ENCODE measurements around the gene PTPRD.
"Not testable (repeated sequence)": the region's sequence is repeated elsewhere in the genome, so short reads cannot be mapped to it uniquely, and the experiment has no call there.

PTPRD gene

DNA sequence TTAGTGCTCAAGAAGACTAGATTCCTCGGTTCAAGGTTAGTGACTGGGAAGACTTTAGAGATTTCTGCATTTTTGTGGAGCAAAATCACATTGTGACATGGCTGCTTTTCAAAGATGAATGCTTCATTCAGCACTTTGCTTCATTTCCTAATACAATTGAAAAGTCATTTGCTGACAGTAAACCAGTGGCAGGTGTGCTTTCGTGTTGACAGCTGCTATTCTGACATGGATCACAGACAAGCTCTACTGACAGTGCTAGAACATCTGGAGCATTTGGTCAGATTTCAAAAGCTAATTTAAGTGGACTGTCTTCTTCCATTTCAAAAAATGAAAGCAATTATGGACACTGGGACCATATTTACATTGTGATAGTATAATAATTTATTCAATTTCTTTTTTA is 1060.1 kb downstream of the PTPRD start:
- no peak for DNase-seq (ENCODE audit: extremely low read depth in 1 of 2, low read depth in 1 of 2)

GRCh38 chr9:9538766-9539165 is 1074.0 kb downstream of the PTPRD start:
- no peak for DNase-seq (ENCODE audit: extremely low read depth in 1 of 2, low read depth in 1 of 2)

- no peak for DNase-seq (ENCODE audit: extremely low read depth in 1 of 2, low read depth in 1 of 2)
These were observed 1074.4 kb downstream of the PTPRD start for GRCh38 chr9:9538356-9538755.

DNA sequence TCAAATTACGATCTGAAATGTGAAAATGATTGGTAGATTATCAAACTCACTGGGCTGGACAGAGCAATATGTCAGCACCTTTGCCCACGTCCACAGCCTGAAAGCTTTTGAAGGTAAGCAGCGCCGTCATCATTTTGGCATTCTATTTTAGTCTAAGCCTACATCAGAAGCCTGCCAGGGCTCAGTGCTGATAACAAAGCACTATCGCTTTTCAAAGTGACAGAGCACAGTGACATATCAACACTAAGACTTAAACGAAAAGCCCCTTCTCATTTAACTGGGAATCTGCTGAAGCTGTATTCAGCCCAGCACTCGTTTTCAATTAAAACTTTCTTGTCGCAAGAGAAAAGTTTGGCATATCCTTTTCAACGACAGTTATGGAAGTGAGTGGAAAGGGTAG is 1076.3 kb downstream of the PTPRD start:
- no peak for DNase-seq (ENCODE audit: extremely low read depth in 1 of 2, low read depth in 1 of 2)

DNA sequence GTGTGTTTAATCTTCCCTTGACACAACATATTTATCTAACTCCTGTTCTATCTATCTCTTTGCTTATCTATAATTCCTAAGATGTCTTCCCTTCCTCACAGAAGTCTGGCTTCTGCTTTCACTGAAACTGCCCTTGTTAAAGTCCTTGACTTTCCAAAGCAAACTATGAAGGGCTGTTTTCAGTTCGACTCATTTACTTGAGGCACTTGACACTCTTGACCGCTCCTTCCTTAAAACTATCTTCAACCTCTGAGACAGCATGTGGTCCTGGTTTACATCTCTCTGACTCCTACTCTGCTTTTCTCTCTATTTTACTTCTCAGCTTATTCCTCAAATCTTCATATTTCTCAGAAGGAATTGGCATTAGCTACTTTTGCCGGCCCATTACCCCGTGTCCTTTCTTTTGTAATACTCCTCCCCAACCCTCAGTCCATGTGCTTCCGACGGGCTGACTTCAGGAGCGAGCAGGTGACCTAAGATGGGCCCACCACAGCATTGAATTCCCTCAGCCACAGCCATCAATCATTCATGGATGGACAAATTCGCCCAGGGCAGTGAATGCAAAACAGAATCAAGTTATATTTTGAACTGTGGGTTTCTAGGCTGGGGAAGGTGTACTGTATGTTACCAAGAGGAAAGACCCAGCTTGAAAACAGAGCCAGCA is 1089.2 kb downstream of the PTPRD start:
- no peak for DNase-seq (ENCODE audit: extremely low read depth in 1 of 2, low read depth in 1 of 2)

- no peak for DNase-seq (ENCODE audit: extremely low read depth in 1 of 2, low read depth in 1 of 2)
These were observed 1090.4 kb downstream of the PTPRD start for GRCh38 chr9:9522406-9522805.

DNA sequence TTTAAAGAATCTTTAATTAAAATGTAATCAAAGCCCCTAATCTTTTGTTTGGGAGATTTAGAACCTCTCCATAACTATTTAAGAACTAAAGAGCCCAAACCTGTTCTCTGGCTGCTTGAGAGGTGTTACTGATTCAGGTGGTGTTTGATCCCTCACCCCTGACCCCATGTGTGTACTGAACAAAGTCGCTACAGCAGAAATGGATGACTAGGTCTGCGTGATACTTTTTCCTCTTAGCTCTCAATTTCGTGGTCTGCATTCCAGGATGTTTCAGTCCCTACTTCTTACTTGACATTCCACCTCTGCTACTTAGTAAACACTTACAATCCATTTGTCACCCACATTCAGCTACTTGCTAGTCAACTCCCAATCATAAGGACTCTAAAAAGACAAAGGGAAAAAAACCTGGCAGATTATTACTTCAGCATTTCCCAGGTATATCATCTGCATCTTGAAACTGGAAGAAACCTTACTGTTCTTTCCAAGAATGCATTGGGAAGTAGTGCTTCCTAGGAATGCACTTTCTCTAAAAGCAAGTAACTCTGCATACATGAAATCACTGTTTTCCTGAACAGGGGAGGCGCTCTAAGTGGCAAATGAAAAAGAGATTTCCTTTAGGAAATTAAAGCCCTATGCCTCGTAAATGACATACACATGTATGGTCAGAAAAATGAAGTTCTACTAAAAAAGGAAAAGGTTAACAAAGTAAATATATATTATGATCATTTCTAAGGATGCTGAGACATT is 1091.6 kb downstream of the PTPRD start:
- no peak for DNase-seq (ENCODE audit: extremely low read depth in 1 of 2, low read depth in 1 of 2)

GRCh38 chr9:9504869-9505268 is 1107.9 kb downstream of the PTPRD start:
- no peak for DNase-seq (ENCODE audit: extremely low read depth in 1 of 2, low read depth in 1 of 2)

DNA sequence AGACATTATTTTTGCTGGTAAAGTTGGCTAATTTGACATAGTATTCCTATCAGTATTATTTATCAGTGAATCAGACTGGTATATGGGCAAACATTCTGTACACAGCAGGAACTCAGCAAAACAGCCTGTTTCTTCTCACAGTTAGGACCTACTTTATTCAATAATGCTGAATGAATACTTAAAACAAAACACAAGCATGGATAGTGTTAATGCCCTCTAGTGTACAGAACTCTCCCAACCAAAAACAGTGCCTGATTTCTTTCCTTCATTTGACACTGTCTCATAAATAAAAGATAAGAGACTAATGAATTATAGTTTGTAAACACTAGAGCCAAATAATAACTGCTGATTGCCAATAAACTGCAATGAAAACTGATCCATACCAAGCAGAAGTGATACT is 1113.3 kb downstream of the PTPRD start:
- no peak for DNase-seq (ENCODE audit: extremely low read depth in 1 of 2, low read depth in 1 of 2)

DNA sequence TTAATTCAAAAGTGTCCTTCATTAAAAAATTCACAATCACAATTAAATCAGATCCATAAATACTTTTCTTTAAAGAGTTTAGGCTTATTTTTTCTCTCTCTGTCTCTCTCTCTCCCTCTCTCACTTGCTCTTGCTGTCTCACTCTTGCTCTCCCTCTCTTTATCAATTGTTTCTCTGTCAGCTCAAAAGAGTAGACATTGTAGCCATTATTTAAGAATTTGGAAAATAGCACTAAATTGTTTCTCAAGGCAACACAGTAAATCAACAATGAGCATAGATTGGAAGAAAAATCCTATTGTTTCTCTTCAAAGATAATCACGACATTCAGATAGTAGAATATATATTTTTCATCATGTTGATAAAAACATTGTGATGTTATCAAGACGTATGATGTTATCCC is 1114.0 kb downstream of the PTPRD start:
- no peak for DNase-seq (ENCODE audit: extremely low read depth in 1 of 2, low read depth in 1 of 2)

- no peak for DNase-seq (ENCODE audit: extremely low read depth in 1 of 2, low read depth in 1 of 2)
These were observed 1114.7 kb downstream of the PTPRD start for GRCh38 chr9:9498128-9498527.

DNA sequence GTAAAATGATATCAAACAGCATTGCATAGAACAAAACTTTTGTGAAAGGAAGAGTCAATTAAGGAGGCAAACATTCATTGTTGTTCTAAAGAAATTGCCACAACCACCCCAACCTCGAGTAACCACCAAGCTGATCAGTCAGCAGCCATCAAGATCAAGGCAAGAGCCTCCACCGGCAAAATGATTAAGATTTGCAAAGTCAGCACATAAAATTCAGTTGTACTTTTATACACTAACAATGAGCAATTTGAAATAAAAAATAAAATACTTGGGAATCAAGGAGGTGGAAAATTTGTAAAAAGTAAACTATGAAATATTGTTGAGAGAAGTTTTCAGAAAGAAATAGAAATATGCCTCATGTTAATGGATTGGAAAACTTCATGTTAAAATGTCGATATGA is 1118.5 kb downstream of the PTPRD start:
- no peak for DNase-seq (ENCODE audit: extremely low read depth in 1 of 2, low read depth in 1 of 2)

- no peak for DNase-seq (ENCODE audit: extremely low read depth in 1 of 2, low read depth in 1 of 2)
These were observed 1120.3 kb downstream of the PTPRD start for GRCh38 chr9:9492506-9492905.

GRCh38 chr9:9489183-9489582 is 1123.6 kb downstream of the PTPRD start:
- no peak for DNase-seq (ENCODE audit: extremely low read depth in 1 of 2, low read depth in 1 of 2)

GRCh38 chr9:9483175-9483574 is 1129.6 kb downstream of the PTPRD start:
- DNase-seq (ENCODE audit: extremely low read depth in 1 of 2, low read depth in 1 of 2), result no peak

DNA sequence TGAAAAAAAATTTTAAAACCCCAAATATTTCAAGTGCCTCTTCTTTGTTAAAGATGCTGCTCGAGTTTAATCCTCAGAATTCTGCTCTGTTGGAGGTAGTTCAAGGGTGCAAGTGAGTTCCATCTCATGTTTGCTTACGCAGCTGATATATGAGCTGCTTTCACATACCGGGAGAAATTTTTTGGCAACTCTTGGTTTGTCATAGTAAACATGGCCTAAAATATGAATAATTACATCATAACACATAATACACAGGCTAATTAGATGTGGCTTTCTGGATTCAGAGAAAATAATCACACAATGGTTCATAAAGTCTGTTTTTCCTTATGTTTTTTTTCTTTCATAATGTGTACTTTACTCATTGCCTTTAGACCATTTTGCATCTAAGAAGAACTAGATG is 1134.1 kb downstream of the PTPRD start:
- DNase-seq (ENCODE audit: extremely low read depth in 1 of 2, low read depth in 1 of 2), result no peak

- no peak for DNase-seq (ENCODE audit: extremely low read depth in 1 of 2, low read depth in 1 of 2)
These were observed 1143.5 kb downstream of the PTPRD start for GRCh38 chr9:9469271-9469670.

DNA sequence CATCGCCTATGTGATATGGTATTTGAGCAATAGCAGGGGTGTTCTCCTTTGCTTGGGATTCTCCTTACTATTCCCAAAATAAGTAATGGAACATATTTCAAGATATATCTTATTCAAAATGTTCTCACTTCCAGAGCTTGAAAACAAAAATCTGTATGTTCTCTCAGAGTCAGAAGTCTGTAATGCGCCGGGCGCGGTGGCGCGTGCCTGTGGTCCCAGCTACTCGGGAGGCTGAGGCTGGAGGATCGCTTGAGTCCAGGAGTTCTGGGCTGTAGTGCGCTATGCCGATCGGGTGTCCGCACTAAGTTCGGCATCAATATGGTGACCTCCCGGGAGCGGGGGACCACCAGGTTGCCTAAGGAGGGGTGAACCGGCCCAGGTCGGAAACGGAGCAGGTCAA is 1170.9 kb downstream of the PTPRD start:
- not testable (repeated sequence) for DNase-seq (ENCODE audit: extremely low read depth in 1 of 2, low read depth in 1 of 2)

GRCh38 chr9:9437641-9438040 is 1175.2 kb downstream of the PTPRD start:
- DNase-seq (ENCODE audit: extremely low read depth in 1 of 2, low read depth in 1 of 2), result no peak

GRCh38 chr9:9426454-9426853 is 1186.3 kb downstream of the PTPRD start:
- DNase-seq (ENCODE audit: extremely low read depth in 1 of 2, low read depth in 1 of 2), result not testable (repeated sequence)

GRCh38 chr9:9412241-9412640 is 1200.6 kb downstream of the PTPRD start:
- no peak for DNase-seq (ENCODE audit: extremely low read depth in 1 of 2, low read depth in 1 of 2)

GRCh38 chr9:9410736-9411135 is 1202.1 kb downstream of the PTPRD start:
- DNase-seq (ENCODE audit: extremely low read depth in 1 of 2, low read depth in 1 of 2), result no peak

DNA sequence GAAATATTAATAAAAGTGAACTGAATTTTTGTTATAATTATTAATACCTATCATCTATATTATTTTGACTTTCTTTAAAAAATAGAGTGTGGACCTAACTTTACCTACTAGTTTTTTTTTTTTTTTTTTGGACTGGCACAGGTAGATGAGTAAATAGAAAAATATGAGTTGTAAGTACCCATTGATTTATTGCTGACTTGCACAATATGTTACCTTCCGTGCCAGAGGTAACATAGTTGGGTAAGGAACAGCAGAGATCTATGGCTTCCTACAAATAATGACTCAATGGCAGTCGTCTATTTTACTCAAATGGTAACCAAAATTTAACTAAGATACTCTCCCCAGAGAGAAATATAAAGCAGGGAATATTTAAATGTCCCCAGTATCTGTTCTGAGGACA is 1212.8 kb downstream of the PTPRD start:
- no peak for DNase-seq (ENCODE audit: extremely low read depth in 1 of 2, low read depth in 1 of 2)

All from activated CD8-positive, alpha-beta memory T cell treated with anti-CD3 and anti-CD28 coated beads for 1 hour (primary cell).